SU-DHL-6 (cell line): ENCODE data around the gene PRRX1.

ENCODE experiments used
- EZH2phosphoT487 ChIP-seq: fragments of 200-600 bp; sonication (generic), shearing (Covaris generic); conservative IDR thresholded peaks from 2 replicates; pipeline ENCODE4 v1.6.1; 2018; ENCODE audit warnings: mild to moderate bottlenecking, antibody characterized with exemption, low read length, moderate library complexity, mixed read lengths
- TF ChIP-seq, protein P1 (sequence below): fragments of 200-600 bp; sonication (generic); IDR thresholded peaks from one replicate; pipeline ENCODE4 v1.5.1; 2017; ENCODE audit warnings: antibody characterized with exemption, mild to moderate bottlenecking, low read length, moderate library complexity; ENCODE audit not compliant: insufficient read depth, poor library complexity, severe bottlenecking

DNA sequence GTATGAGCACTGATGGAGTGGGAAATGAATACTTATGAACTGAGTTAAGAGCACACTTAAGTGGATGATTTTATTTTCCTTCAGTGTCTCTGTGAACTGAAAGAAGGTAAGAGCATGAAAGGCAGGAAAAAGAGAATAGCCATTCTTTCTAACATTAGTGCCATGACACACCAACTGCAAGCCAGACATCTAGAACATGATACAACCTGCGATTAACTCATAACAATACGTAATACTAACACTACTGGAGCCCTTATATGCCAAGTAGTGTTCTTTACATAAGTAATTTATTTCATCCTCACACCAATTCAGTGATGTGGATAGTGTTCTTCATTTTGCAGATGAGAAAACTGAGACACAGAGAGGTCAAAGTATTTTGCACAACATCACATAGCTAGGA, 56.7 kb downstream of the PRRX1 start:
- TF ChIP-seq, protein P1, sequence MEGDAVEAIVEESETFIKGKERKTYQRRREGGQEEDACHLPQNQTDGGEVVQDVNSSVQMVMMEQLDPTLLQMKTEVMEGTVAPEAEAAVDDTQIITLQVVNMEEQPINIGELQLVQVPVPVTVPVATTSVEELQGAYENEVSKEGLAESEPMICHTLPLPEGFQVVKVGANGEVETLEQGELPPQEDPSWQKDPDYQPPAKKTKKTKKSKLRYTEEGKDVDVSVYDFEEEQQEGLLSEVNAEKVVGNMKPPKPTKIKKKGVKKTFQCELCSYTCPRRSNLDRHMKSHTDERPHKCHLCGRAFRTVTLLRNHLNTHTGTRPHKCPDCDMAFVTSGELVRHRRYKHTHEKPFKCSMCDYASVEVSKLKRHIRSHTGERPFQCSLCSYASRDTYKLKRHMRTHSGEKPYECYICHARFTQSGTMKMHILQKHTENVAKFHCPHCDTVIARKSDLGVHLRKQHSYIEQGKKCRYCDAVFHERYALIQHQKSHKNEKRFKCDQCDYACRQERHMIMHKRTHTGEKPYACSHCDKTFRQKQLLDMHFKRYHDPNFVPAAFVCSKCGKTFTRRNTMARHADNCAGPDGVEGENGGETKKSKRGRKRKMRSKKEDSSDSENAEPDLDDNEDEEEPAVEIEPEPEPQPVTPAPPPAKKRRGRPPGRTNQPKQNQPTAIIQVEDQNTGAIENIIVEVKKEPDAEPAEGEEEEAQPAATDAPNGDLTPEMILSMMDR: no peak
- no peak for TF ChIP-seq EZH2phosphoT487
